IPS-NIHi7 (cell line): ENCODE measurements around the gene PHACTR3.

Source experiments
- DNase-seq: peaks from one replicate; pipeline ENCODE4 v3.0.0; 2012; ENCODE audit warnings: mixed read lengths; ENCODE audit errors: extremely low spot score

The PHACTR3 gene

GRCh38 chr20:59693587-59693986 is 89.2 kb downstream of the PHACTR3 start:
- DNase-seq = no peak

- no peak for DNase-seq
Observed at GRCh38 chr20:59696476-59696875, 92.1 kb downstream of the PHACTR3 start.

- DNase-seq = no peak
Observed at GRCh38 chr20:59697068-59697467, 92.7 kb downstream of the PHACTR3 start.

- DNase-seq = no peak
Observed at GRCh38 chr20:59698598-59698997, 94.3 kb downstream of the PHACTR3 start.

GRCh38 chr20:59701236-59701635 is 96.9 kb downstream of the PHACTR3 start:
- no peak for DNase-seq

- DNase-seq = no peak
Observed at GRCh38 chr20:59703046-59703445, 98.7 kb downstream of the PHACTR3 start.

- DNase-seq = peak; percentile 46
Observed at GRCh38 chr20:59705651-59706399, 101.5 kb downstream of the PHACTR3 start.

- no peak for DNase-seq
Observed at GRCh38 chr20:59706400-59706693, 102.0 kb downstream of the PHACTR3 start.

- DNase-seq = no peak
Observed at GRCh38 chr20:59708326-59708725, 104.0 kb downstream of the PHACTR3 start.

- no peak for DNase-seq
Observed at GRCh38 chr20:59709636-59710035, 105.3 kb downstream of the PHACTR3 start.

GRCh38 chr20:59718071-59718470 is 113.7 kb downstream of the PHACTR3 start:
- no peak for DNase-seq

- DNase-seq = no peak
Observed at GRCh38 chr20:59718751-59719150, 114.4 kb downstream of the PHACTR3 start.

- DNase-seq = no peak
Observed at GRCh38 chr20:59720013-59720412, 115.7 kb downstream of the PHACTR3 start.

- no peak for DNase-seq
Observed at GRCh38 chr20:59721386-59721785, 117.0 kb downstream of the PHACTR3 start.

- DNase-seq = no peak
Observed at GRCh38 chr20:59723108-59723500, 118.8 kb downstream of the PHACTR3 start.

- DNase-seq = no peak
Observed at GRCh38 chr20:59723607-59724456, 119.5 kb downstream of the PHACTR3 start.

GRCh38 chr20:59724457-59725366 is 120.4 kb downstream of the PHACTR3 start:
- DNase-seq = no peak

- no peak for DNase-seq
Observed at GRCh38 chr20:59725476-59726280, 121.3 kb downstream of the PHACTR3 start.

GRCh38 chr20:59726281-59726595 is 121.9 kb downstream of the PHACTR3 start:
- DNase-seq = no peak

- no peak for DNase-seq
Observed at GRCh38 chr20:59728722-59729430, 124.5 kb downstream of the PHACTR3 start.

GRCh38 chr20:59729506-59729905 is 125.2 kb downstream of the PHACTR3 start:
- no peak for DNase-seq
